Gastroesophageal sphincter (tissue), 3 donors: Measurements from ENCODE around the gene ABLIM2.

Source experiments
- POLR2AphosphoS5 ChIP-seq: sonication (generic); formaldehyde crosslinking; IDR thresholded peaks from one replicate; pipeline ENCODE4 v1.6.1; 2017; ENCODE audit warnings: antibody characterized with exemption
- TF ChIP-seq, protein P1 (sequence below), 4 experiments: fragments of 200-600 bp in 2 of 4; fragments of 450-650 bp in 2 of 4; sonication (generic) in 1 of 4; IDR thresholded peaks; one replicate each; pipeline ENCODE4 v1.5.1; 2017 to 2019; ENCODE audit warnings: antibody characterized with exemption in 4 of 4, mild to moderate bottlenecking in 2 of 4, moderate library complexity in 2 of 4

DNA sequence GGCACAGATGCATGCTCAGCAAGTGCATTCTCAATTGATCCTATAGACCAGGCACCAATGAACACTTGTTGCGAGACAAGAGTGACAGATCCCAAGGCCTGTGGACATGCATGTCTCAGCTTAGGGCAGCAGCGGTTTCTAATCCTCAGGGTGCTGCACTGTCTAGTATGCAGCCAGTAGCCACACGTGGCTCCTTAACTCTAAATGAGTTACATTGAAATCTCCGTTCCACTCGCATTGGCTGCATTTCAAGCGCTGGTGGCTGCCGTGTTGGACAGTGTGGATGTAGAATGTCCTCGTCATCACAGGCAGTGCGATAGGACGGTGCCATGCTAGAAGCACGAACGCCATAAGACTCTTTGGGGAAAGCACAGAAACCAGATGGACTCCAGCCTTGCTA is 194.9 kb downstream of the ABLIM2 start:
- TF ChIP-seq POLR2AphosphoS5 = no peak
- TF ChIP-seq, protein P1, sequence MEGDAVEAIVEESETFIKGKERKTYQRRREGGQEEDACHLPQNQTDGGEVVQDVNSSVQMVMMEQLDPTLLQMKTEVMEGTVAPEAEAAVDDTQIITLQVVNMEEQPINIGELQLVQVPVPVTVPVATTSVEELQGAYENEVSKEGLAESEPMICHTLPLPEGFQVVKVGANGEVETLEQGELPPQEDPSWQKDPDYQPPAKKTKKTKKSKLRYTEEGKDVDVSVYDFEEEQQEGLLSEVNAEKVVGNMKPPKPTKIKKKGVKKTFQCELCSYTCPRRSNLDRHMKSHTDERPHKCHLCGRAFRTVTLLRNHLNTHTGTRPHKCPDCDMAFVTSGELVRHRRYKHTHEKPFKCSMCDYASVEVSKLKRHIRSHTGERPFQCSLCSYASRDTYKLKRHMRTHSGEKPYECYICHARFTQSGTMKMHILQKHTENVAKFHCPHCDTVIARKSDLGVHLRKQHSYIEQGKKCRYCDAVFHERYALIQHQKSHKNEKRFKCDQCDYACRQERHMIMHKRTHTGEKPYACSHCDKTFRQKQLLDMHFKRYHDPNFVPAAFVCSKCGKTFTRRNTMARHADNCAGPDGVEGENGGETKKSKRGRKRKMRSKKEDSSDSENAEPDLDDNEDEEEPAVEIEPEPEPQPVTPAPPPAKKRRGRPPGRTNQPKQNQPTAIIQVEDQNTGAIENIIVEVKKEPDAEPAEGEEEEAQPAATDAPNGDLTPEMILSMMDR (IDR thresholded peaks at IDR 0.05) = no peak
